Mesenchymal stem cell (in vitro differentiated cells and primary cell): ENCODE measurements around the gene HSCB.
A peak's percentile ranks its signal among the peaks of the same experiment; 100 is the strongest.

ENCODE experiments used
- DNase-seq: peaks from one replicate; pipeline ENCODE4 v3.0.0-alpha.2; 2013
- H2AFZ ChIP-seq: one replicate; pipeline ENCODE4 v1.6.1; 2013; ENCODE audit warnings: low read depth, mild to moderate bottlenecking, control low read depth, inconsistent platforms, low read length, moderate library complexity
- H2AK5ac ChIP-seq: 2 replicates; pipeline ENCODE4 v1.6.1; 2013; ENCODE audit warnings: low read length, moderate library complexity, mild to moderate bottlenecking, inconsistent platforms; ENCODE audit not compliant: severe bottlenecking
- H2BK120ac ChIP-seq: one replicate; pipeline ENCODE4 v1.6.1; 2013; ENCODE audit warnings: low read depth, mild to moderate bottlenecking, inconsistent platforms, low read length, moderate library complexity
- H2BK12ac ChIP-seq, 2 experiments: one replicate each; pipeline ENCODE4 v1.6.1; 2013; ENCODE audit warnings: inconsistent platforms in 2 of 2, low read length in 2 of 2, mild to moderate bottlenecking in 2 of 2, moderate library complexity in 2 of 2, control low read depth in 1 of 2
- H2BK15ac ChIP-seq: one replicate; pipeline ENCODE4 v1.6.1; 2013; ENCODE audit warnings: mild to moderate bottlenecking, low read depth, inconsistent platforms; ENCODE audit not compliant: poor library complexity, severe bottlenecking
- H2BK5ac ChIP-seq: 2 replicates; pipeline ENCODE4 v1.6.1; 2013; ENCODE audit warnings: low read depth, mild to moderate bottlenecking, low read length, control low read depth, inconsistent platforms; ENCODE audit not compliant: poor library complexity, severe bottlenecking
- H3K14ac ChIP-seq, 2 experiments: one replicate each; pipeline ENCODE4 v1.6.1; 2013; ENCODE audit warnings: inconsistent platforms in 2 of 2, low read length in 2 of 2, control low read depth in 1 of 2, mild to moderate bottlenecking in 1 of 2, moderate library complexity in 1 of 2
- H3K18ac ChIP-seq, 2 experiments: one replicate each; pipeline ENCODE4 v1.6.1; 2013; ENCODE audit warnings: inconsistent platforms in 2 of 2, low read length in 2 of 2, control low read depth in 1 of 2, low read depth in 1 of 2, mild to moderate bottlenecking in 1 of 2
- H3K23ac ChIP-seq, 2 experiments: one replicate each; pipeline ENCODE4 v1.6.1; 2013; ENCODE audit warnings: inconsistent platforms in 2 of 2, low read length in 2 of 2, mild to moderate bottlenecking in 2 of 2, moderate library complexity in 2 of 2, control low read depth in 1 of 2
- H3K27ac ChIP-seq: 2 replicates; pipeline ENCODE4 v1.5.1; 2013; ENCODE audit warnings: mild to moderate bottlenecking, moderate library complexity, low read length, control low read depth, inconsistent platforms; ENCODE audit not compliant: poor library complexity, severe bottlenecking
- H3K27me3 ChIP-seq, 2 experiments: 2 replicates each; pipeline versions ENCODE4 v1.6.1 to v1.7.0; 2013; ENCODE audit warnings: low read length in 2 of 2, mild to moderate bottlenecking in 2 of 2, moderate library complexity in 2 of 2, control low read depth in 1 of 2, inconsistent platforms in 1 of 2; ENCODE audit not compliant: control insufficient read depth in 1 of 2, insufficient read depth in 1 of 2
- H3K36me3 ChIP-seq, 2 experiments: 2 replicates each; pipeline versions ENCODE4 v1.6.1 to v1.7.0; 2013; ENCODE audit warnings: low read length in 2 of 2, control low read depth in 1 of 2, inconsistent platforms in 1 of 2, low read depth in 1 of 2, mild to moderate bottlenecking in 1 of 2; ENCODE audit not compliant: insufficient read depth in 2 of 2, control insufficient read depth in 1 of 2
- H3K4ac ChIP-seq, 2 experiments: one replicate each; pipeline ENCODE4 v1.6.1; 2013; ENCODE audit warnings: inconsistent platforms in 2 of 2, low read length in 2 of 2, mild to moderate bottlenecking in 2 of 2, moderate library complexity in 2 of 2, control low read depth in 1 of 2, low read depth in 1 of 2
- H3K4me1 ChIP-seq: 2 replicates; pipeline ENCODE4 v1.6.1; 2013; ENCODE audit warnings: low read depth, low read length, control low read depth; ENCODE audit not compliant: control insufficient read depth, insufficient read depth
- H3K4me2 ChIP-seq: 2 replicates; pipeline ENCODE4 v1.6.1; 2013; ENCODE audit warnings: low read length, mild to moderate bottlenecking, inconsistent platforms; ENCODE audit not compliant: poor library complexity, severe bottlenecking
- H3K4me3 ChIP-seq, 2 experiments: 2 replicates each; pipeline versions ENCODE4 v1.5.1 to v1.7.0; 2013; ENCODE audit warnings: low read length in 2 of 2, mild to moderate bottlenecking in 2 of 2, control low read depth in 1 of 2, low read depth in 1 of 2; ENCODE audit not compliant: insufficient read depth in 1 of 2
- H3K79me1 ChIP-seq: replicated peaks from 2 replicates; pipeline ENCODE4 v1.6.1; 2013; ENCODE audit warnings: mild to moderate bottlenecking, control low read depth, low read length, inconsistent platforms; ENCODE audit not compliant: poor library complexity, severe bottlenecking
- H3K9ac ChIP-seq: 2 replicates; pipeline ENCODE4 v1.7.0; 2013; ENCODE audit warnings: mild to moderate bottlenecking, low read length, moderate library complexity
- H3K9me3 ChIP-seq: 2 replicates; pipeline ENCODE4 v1.7.0; 2013; ENCODE audit warnings: mild to moderate bottlenecking, low read length; ENCODE audit not compliant: control insufficient read depth
- H4K8ac ChIP-seq: one replicate; pipeline ENCODE4 v1.6.1; 2013; ENCODE audit warnings: inconsistent platforms, mild to moderate bottlenecking, low read length, moderate library complexity
- H4K91ac ChIP-seq: one replicate; pipeline ENCODE4 v1.6.1; 2013; ENCODE audit warnings: mild to moderate bottlenecking, low read length, inconsistent platforms
- WGBS: methylation state at CpG from one replicate; pipeline ENCODE4 v1.1.7; 2013; ENCODE audit warnings: mixed read lengths; 5-methylcytosine and 5-hydroxymethylcytosine counted together

Gene HSCB

DNA sequence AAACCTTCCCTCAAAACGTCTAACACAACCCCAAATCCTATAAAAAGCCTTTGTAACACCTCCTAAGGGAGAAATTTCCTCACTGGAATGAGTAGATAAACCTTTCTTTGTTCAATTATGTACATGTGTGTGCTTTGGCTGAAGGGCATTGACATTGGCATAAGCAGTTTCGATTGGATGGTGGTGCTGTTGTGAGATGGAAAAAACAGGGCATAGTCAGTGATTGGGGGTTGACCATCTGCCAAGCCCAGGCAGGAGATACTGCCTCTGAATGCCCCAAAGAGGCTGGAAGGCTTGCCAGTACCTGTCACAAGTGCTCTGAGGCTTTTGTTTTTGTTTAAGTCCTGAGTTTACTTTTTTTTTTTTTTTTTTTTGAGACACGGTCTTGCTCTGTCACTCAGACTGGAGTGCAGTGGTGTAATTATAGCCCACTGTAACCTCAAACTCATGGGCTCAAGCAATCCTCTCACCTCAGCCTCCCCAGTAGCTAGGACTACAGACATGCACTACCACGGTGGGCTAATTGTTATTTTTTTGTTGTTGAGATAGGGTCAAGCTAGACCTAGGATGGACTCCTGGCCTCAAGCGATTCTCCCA lies 29.5 kb downstream of the HSCB start:
- DNase-seq, result no peak
- no peak overlapping the region for H2AK5ac ChIP-seq

DNA sequence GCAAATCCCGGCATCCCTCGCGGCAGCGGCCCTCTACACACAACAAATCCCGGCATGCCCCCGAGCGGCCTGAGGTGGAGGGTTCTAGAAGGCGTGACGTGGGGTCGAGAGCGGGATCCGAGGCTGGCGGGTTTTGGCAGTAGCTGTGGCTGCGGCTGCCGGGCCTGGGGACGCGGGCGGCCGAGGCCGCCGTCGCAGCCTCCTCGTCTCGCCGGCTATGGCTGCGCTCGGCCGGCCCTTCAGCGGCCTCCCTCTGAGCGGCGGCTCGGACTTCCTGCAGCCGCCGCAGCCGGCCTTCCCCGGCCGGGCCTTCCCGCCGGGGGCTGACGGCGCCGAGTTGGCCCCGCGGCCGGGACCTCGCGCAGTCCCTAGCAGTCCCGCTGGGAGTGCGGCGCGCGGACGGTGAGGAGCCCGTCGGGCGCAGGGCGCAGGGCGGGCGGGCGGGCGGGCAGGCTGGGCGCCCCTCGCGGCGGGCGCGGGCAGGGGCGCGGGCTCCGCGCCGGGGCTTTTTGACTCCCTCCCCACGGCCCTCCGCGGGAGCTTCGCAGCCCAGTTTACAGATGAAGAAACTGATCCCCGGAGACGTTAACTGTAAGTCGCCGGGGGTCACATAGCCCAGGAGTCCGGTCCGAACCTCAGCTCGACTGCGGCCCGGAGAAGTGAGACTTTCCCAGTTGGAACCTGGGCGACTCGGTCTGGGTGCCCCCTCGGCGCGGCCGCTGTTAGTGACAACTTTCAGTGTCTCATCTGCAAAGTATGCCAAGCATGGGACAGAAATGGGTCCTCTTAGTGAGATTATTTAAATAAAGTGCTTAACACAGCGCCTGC lies 31.0 kb downstream of the HSCB start, which contains the start of gene CCDC117:
CCDC117 (plus strand) TSS at position 63 of the 828 bp plus-strand sequence; CDS start at position 218, 155 bp downstream.
- Histone ChIP-seq H3K9ac (peak within 1 kb of the TSS; percentile 98), H3K27ac (peak within 1 kb of the TSS; percentile 97), H3K4me3 (peak within 1 kb of the TSS; percentile 90 to 95), H3K4me2 (peak within 1 kb of the TSS; percentile 81), H2AK5ac (no peak within 1 kb of the TSS), H2BK15ac (peak within 1 kb of the TSS; percentile 23), H3K14ac (peak within 1 kb of the TSS; percentile 57 to 93), H4K91ac (peak within 1 kb of the TSS; percentile 90), H3K23ac (no peak within 1 kb of the TSS), H3K9me3 (no peaks in the 10 kb centered on the region), H2BK5ac (peak within 1 kb of the TSS; percentile 89), H4K8ac (peak within 1 kb of the TSS; percentile 95), H3K27me3 (no peaks in the 10 kb centered on the region), H3K79me1 (peaks cover 6% of the 10 kb centered on the region), H3K4me1 (peaks cover 4% of the 10 kb centered on the region), H3K4ac (peak within 1 kb of the TSS; percentile 64 to 91), H3K18ac (peak within 1 kb of the TSS; percentile 91 to 93), H2AFZ (peak within 1 kb of the TSS; percentile 76), H2BK12ac (peak within 1 kb of the TSS in 1 of 2 experiments; percentile 42), H2BK120ac (peak within 1 kb of the TSS; percentile 79), H3K36me3 (peaks cover 21 to 34% of the 10 kb centered on the region in 2 experiments)
- DNase-seq, result peak; percentile 95
- under 1% methylated on average over 63 of the region's 92 CpGs for WGBS

More for the DNA sequence above, 29.5 kb downstream of the HSCB start:
- Histone ChIP-seq H3K4ac (no peak overlapping the region), H2AFZ (no peak overlapping the region), H2BK120ac (no peak overlapping the region), H3K4me2 (no peak overlapping the region), H3K79me1 (peaks cover 2% of the 10 kb centered on the region), H3K27ac (no peak overlapping the region), H3K4me3 (no peak overlapping the region), H3K14ac (no peak overlapping the region), H3K36me3 (peaks cover 8 to 20% of the 10 kb centered on the region in 2 experiments), H3K23ac (no peak overlapping the region), H3K9me3 (no peaks in the 10 kb centered on the region), H3K18ac (no peak overlapping the region), H4K8ac (peak overlapping the region; percentile 49), H2BK12ac (no peak overlapping the region), H3K27me3 (no peaks in the 10 kb centered on the region), H4K91ac (no peak overlapping the region), H3K9ac (no peak overlapping the region), H3K4me1 (peaks cover 4% of the 10 kb centered on the region), H2BK5ac (no peak overlapping the region), H2BK15ac (no peak overlapping the region)
- 81% methylated on average over 2 of the region's 5 CpGs for WGBS

GRCh38 chr22:28773461-28773867 lies 31.6 kb downstream of the HSCB start:
- DNase-seq, result peak; percentile 84
- no peak overlapping the region for H2AK5ac ChIP-seq
- H4K8ac ChIP-seq, result no peak overlapping the region
- no peaks in the 10 kb centered on the region for H3K27me3 ChIP-seq
- H3K4me3 ChIP-seq, result peak overlapping the region; percentile 90 to 95
- H3K9me3 ChIP-seq, result no peaks in the 10 kb centered on the region
- H2BK12ac ChIP-seq, result no peak overlapping the region
- H3K27ac ChIP-seq, result peak overlapping the region; percentile 97
- peak overlapping the region; percentile 81 for H3K4me2 ChIP-seq
- peaks cover 6% of the 10 kb centered on the region for H3K4me1 ChIP-seq
- no peak overlapping the region for H3K4ac ChIP-seq
- no peak overlapping the region for H4K91ac ChIP-seq
- peaks cover 11% of the 10 kb centered on the region for H3K79me1 ChIP-seq
- no peak overlapping the region for H2BK15ac ChIP-seq
- H3K14ac ChIP-seq, result peak overlapping the region in 1 of 2 experiments; percentile 65
- peak overlapping the region; percentile 57 to 70 for H3K18ac ChIP-seq
- peaks cover 23 to 37% of the 10 kb centered on the region in 2 experiments for H3K36me3 ChIP-seq
- H3K23ac ChIP-seq, result no peak overlapping the region
- no peak overlapping the region for H2BK120ac ChIP-seq
- no peak overlapping the region for H2AFZ ChIP-seq
- H2BK5ac ChIP-seq, result no peak overlapping the region
- H3K9ac ChIP-seq, result peak overlapping the region; percentile 98
- under 1% methylated on average over 10 of the region's 10 CpGs for WGBS

DNA sequence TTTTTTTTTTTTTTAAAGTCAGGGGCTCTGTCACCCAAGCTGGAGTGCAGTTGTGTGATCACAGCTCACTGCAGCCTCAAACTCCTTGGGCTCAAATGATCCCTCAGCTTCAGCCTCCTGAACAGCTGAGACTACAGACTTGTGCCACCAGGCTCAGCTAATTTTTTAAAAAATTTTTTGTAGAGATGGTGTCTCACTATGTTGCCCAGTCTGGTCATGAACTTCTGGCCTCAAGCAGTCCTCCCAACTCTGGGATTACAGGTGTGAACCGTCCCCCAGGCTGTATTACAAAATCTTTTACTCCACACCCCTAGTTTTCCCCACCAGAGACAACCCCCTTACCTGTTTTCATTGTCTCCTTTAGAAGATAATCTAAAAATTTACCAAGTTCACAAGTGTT lies 32.5 kb downstream of the HSCB start:
- Histone ChIP-seq H2BK12ac (no peak overlapping the region), H3K4me1 (peaks cover 6% of the 10 kb centered on the region), H3K27me3 (no peaks in the 10 kb centered on the region), H4K91ac (no peak overlapping the region), H2BK5ac (no peak overlapping the region), H3K9ac (peak overlapping the region; percentile 98), H2AK5ac (peak overlapping the region; percentile 10), H3K36me3 (peaks cover 23 to 37% of the 10 kb centered on the region in 2 experiments), H3K9me3 (no peaks in the 10 kb centered on the region), H3K14ac (no peak overlapping the region), H4K8ac (no peak overlapping the region), H2AFZ (no peak overlapping the region), H3K27ac (no peak overlapping the region), H2BK120ac (no peak overlapping the region), H3K18ac (no peak overlapping the region), H3K4me2 (no peak overlapping the region), H3K4ac (no peak overlapping the region), H3K23ac (no peak overlapping the region), H2BK15ac (no peak overlapping the region), H3K4me3 (peak overlapping the region in 1 of 2 experiments; percentile 95), H3K79me1 (peaks cover 11% of the 10 kb centered on the region)
- WGBS, result 100% methylated on average over 1 of the region's 1 CpG
- no peak for DNase-seq
